K562 (cell line): ENCODE measurements around the gene BPTF. TPM values are rescaled to one million over a fixed set of nuclear protein-coding genes. Genes with fewer than 3 reads are reported as not detected.

Source experiments
- ATAC-seq: fragments of 200-7000 bp; cut with Tn5 transposase; 3 replicates; pipeline ENCODE4 v1.9.1; 2020; ENCODE audit warnings: moderate library complexity
- BruUV-seq: library from RNA; stranded (reverse); fragments of 400-500 nt; replicated peaks from 2 replicates; lab custom pipeline; 2021; lab: Mats Ljungman, UMichigan
- CTCF ChIA-PET: fragments of 300-600 bp; formaldehyde crosslinking; extraction: SDS; loops from one replicate; lab custom pipeline; 2021; ENCODE audit warnings: low intra/inter-chr PET ratio; lab: Yijun Ruan, JAX
- POLR2A ChIA-PET: fragments of 300-600, 350-650 bp; sonication (Branson Sonifier 250); formaldehyde crosslinking; extraction: SDS; loops from one replicate; lab custom pipeline; 2021; ENCODE audit warnings: antibody characterized with exemption, inconsistent platforms; lab: Yijun Ruan, JAX
- DNase-seq, 4 experiments: peaks; one replicate each; pipeline versions ENCODE4 v3.0.0 to v3.0.0-alpha.2; 2011 to 2018; ENCODE audit warnings: low spot score in 3 of 4, mixed read lengths in 3 of 4; ENCODE audit errors: extremely low read depth in 1 of 4
- FAIRE-seq: peaks from 2 replicates; lab custom pipeline; 2011; peaks lifted over from hg19 to GRCh38; lab: Jason Lieb, UNC
- H2AFZ ChIP-seq: 2 replicates; pipeline ENCODE4 v1.6.0; 2011; ENCODE audit warnings: low read depth, low read length, control low read depth, inconsistent platforms
- H3K27ac ChIP-seq: fragments of 200-600 bp; 3 replicates; pipeline ENCODE4 v1.8.0; 2011; ENCODE audit warnings: low read depth, mild to moderate bottlenecking, control low read depth, inconsistent platforms, low read length, moderate library complexity, mixed read lengths; ENCODE audit errors: extremely low read depth
- H3K27me3 ChIP-seq, 2 experiments: fragments of 300-600 bp in 1 of 2; 2 replicates in 1 of 2; 3 replicates in 1 of 2; pipeline versions ENCODE4 v1.6.0 to v1.8.0; 2011; ENCODE audit warnings: inconsistent platforms in 2 of 2, low read length in 2 of 2, mild to moderate bottlenecking in 1 of 2, mixed read lengths in 1 of 2, moderate library complexity in 1 of 2; ENCODE audit not compliant: control insufficient read depth in 2 of 2, insufficient read depth in 2 of 2
- H3K36me3 ChIP-seq: fragments of 300-600 bp; 3 replicates; pipeline ENCODE4 v1.8.0; 2011; ENCODE audit warnings: mild to moderate bottlenecking, low read length, inconsistent platforms; ENCODE audit not compliant: control insufficient read depth, insufficient read depth
- H3K4me1 ChIP-seq, 2 experiments: fragments of 200-600 bp in 1 of 2; replicated peaks in 1 of 2; 2 replicates in 1 of 2; 3 replicates in 1 of 2; pipeline versions ENCODE4 v1.5.1 to v1.8.0; 2011; ENCODE audit warnings: inconsistent platforms in 2 of 2, low read length in 2 of 2, mild to moderate bottlenecking in 1 of 2, mixed read lengths in 1 of 2, moderate library complexity in 1 of 2; ENCODE audit not compliant: control insufficient read depth in 2 of 2, insufficient read depth in 2 of 2
- H3K4me2 ChIP-seq: 2 replicates; pipeline ENCODE4 v1.6.1; 2011; ENCODE audit warnings: low read length, control low read depth, inconsistent platforms, mixed read lengths; ENCODE audit not compliant: insufficient read depth
- H3K4me3 ChIP-seq: fragments of 200-600 bp; sonication (generic), shearing (Covaris generic); 2 replicates; pipeline ENCODE4 v1.5.1; 2016; ENCODE audit warnings: control low read depth, inconsistent platforms
- H3K79me2 ChIP-seq: fragments of 200-600 bp; 3 replicates; pipeline ENCODE4 v1.8.0; 2011; ENCODE audit warnings: low read length, inconsistent platforms; ENCODE audit not compliant: control insufficient read depth, insufficient read depth
- H3K9ac ChIP-seq, 2 experiments: 2 replicates each; pipeline versions ENCODE4 v1.6.0 to v1.6.1; 2011; ENCODE audit warnings: low read depth in 2 of 2, low read length in 2 of 2, control low read depth in 1 of 2, inconsistent platforms in 1 of 2, mild to moderate bottlenecking in 1 of 2, mixed read lengths in 1 of 2; ENCODE audit not compliant: insufficient read depth in 1 of 2
- H3K9me1 ChIP-seq: one replicate; pipeline ENCODE4 v1.6.0; 2011; ENCODE audit warnings: inconsistent platforms, mild to moderate bottlenecking, low read length, moderate library complexity; ENCODE audit not compliant: control insufficient read depth, insufficient read depth
- H3K9me3 ChIP-seq: replicated peaks from 2 replicates; pipeline ENCODE4 v1.5.1; 2011; ENCODE audit warnings: low read depth, low read length, inconsistent platforms; ENCODE audit not compliant: control insufficient read depth, insufficient read depth
- H4K20me1 ChIP-seq: replicated peaks from 2 replicates; pipeline ENCODE4 v1.6.1; 2011; ENCODE audit warnings: low read length, inconsistent platforms, mixed read lengths; ENCODE audit not compliant: control insufficient read depth, insufficient read depth
- CAMTA2 ChIP-seq: fragments of 250-450 bp; sonication (Bioruptor Pico); conservative IDR thresholded peaks from 2 replicates; pipeline ENCODE4 v1.5.1; 2022
- CGGBP1 ChIP-seq: fragments of 250-450 bp; sonication (Bioruptor Pico); IDR thresholded peaks from 2 replicates; pipeline ENCODE4 v1.9.0; 2021; ENCODE audit warnings: mild to moderate bottlenecking
- ETV5 ChIP-seq: sonication (generic); formaldehyde crosslinking; IDR thresholded peaks from 2 replicates; pipeline ENCODE4 v1.4.0; 2020; ENCODE audit warnings: low read depth, mild to moderate bottlenecking, missing genetic modification reagents
- NFIX ChIP-seq: fragments of 250-450 bp; sonication (Bioruptor Pico); IDR thresholded peaks from 2 replicates; pipeline ENCODE4 v1.4.0; 2020; ENCODE audit warnings: low read depth, mild to moderate bottlenecking, moderate library complexity
- PBX2 ChIP-seq, 2 experiments: IDR thresholded peaks in 1 of 2; conservative IDR thresholded peaks in 1 of 2; 2 replicates each; pipeline ENCODE4 v1.6.1; 2016; ENCODE audit warnings: low read depth in 2 of 2, mild to moderate bottlenecking in 1 of 2, missing compliant biosample characterization in 1 of 2, missing genetic modification characterization in 1 of 2, moderate library complexity in 1 of 2
- SOX6 ChIP-seq: fragments of 450-650 bp; IDR thresholded peaks from 2 replicates; pipeline ENCODE4 v1.6.1; 2014; ENCODE audit warnings: mild to moderate bottlenecking
- YY1 ChIP-seq, 3 experiments: IDR thresholded peaks; 2 replicates each; pipeline ENCODE4 v1.6.1; 2011; ENCODE audit warnings: low read length in 2 of 3, mild to moderate bottlenecking in 2 of 3, moderate library complexity in 2 of 3, borderline replicate concordance in 1 of 3, control low read depth in 1 of 3, low read depth in 1 of 3; ENCODE audit not compliant: insufficient read depth in 3 of 3, insufficient replicate concordance in 2 of 3, control insufficient read depth in 1 of 3, insufficient read length in 1 of 3; ENCODE audit errors: extremely low read depth in 1 of 3
- ZKSCAN1 ChIP-seq: fragments of 150-350 bp; IDR thresholded peaks from 2 replicates; pipeline ENCODE4 v1.6.1; 2016; ENCODE audit warnings: low read depth, low read length
- ZNF212 ChIP-seq: fragments of 450-650 bp; formaldehyde crosslinking; IDR thresholded peaks from 2 replicates; pipeline ENCODE4 v1.4.0; 2020; ENCODE audit warnings: mild to moderate bottlenecking
- ZNF274 ChIP-seq: IDR thresholded peaks from 2 replicates; pipeline ENCODE4 v1.6.1; 2011; ENCODE audit warnings: low read depth, mild to moderate bottlenecking, low read length, moderate library complexity, borderline replicate concordance
- ZNF696 ChIP-seq: fragments of 250-450 bp; sonication (Bioruptor Pico); conservative IDR thresholded peaks from 2 replicates; pipeline ENCODE4 v1.4.0; 2020; ENCODE audit warnings: mild to moderate bottlenecking, moderate library complexity
- ZNF766 ChIP-seq: fragments of 200-800 bp; sonication (Bioruptor generic); conservative IDR thresholded peaks from 2 replicates; pipeline ENCODE4 v1.6.1; 2016; ENCODE audit warnings: missing genetic modification characterization, missing compliant biosample characterization
- WGBS: fragments of 100-300 bp; shearing (Covaris generic); methylation state at CpG from one replicate; pipeline ENCODE4 v1.1.6; 2016; ENCODE audit warnings: low coverage, mixed read lengths; ENCODE audit not compliant: insufficient coverage; ENCODE audit errors: missing lambda C conversion rate; 5-methylcytosine and 5-hydroxymethylcytosine counted together
- in situ Hi-C: fragments of 300-500 bp; cut with MboI; formaldehyde crosslinking; loops from 4 replicates; pipeline ENCODE4 v1.15.0; 2018; ENCODE audit warnings: inconsistent platforms, mixed read lengths
- intact Hi-C: fragments of 100-400 bp; cut with micrococcal nuclease; formaldehyde crosslinking; loops from 2 replicates; pipeline ENCODE4 v1.14.2; 2022
- polyA plus RNA-seq, 8 experiments: library from polyadenylated mRNA; depleted of rRNA in 4 of 8; stranded (reverse) in 5 of 8; unstranded in 3 of 8; fragments of >200 nt; fragmentation: Nextera tagmentation in 2 of 8; fragmentation: Illumina TruSeq in 1 of 8; extraction: Ambion mirVana in 2 of 8; extraction: Trizol in 1 of 8; gene quantifications; 2 replicates each; pipeline versions ENCODE4 v1.2.1 to v1.2.3, GENCODE V29; 2011 to 2014; ENCODE audit warnings: inconsistent platforms in 1 of 8, missing spikeins in 1 of 8
- total RNA-seq, 7 experiments: library from RNA; depleted of rRNA in 6 of 7; stranded (reverse); fragments of >200 nt in 6 of 7; fragmentation: Illumina TruSeq in 2 of 7; extraction: Trizol in 2 of 7; gene quantifications; 2 replicates each; pipeline versions ENCODE4 v1.2.1 to v1.2.3, GENCODE V29; 2011 to 2021; ENCODE audit warnings: low replicate concordance in 1 of 7

BPTF gene
- total and polyA plus RNA-seq, 9 of the 15 experiments (the other 6 are each of a cell fraction or from before 2014, with no cell fraction given) = 12.5 to 52.1 (median 26.9) TPM

GRCh38 chr17:67863624-67864247 is 38.4 kb downstream of the BPTF start:
- no peak for TF ChIP-seq ZNF274
- TF ChIP-seq CGGBP1 (CRISPR knock-in tag) = no peak
- TF ChIP-seq ZNF212 = no peak
- TF ChIP-seq NFIX (CRISPR knock-in tag) = no peak
- TF ChIP-seq ETV5 (CRISPR knock-in tag) = no peak
- TF ChIP-seq ZNF766 (CRISPR knock-in tag) = no peak
- no peak for TF ChIP-seq ZKSCAN1
- no peak for TF ChIP-seq PBX2 (CRISPR knock-in tag; IDR thresholded peaks at IDR 0.05; ENCODE audit: low read depth)
- TF ChIP-seq PBX2 (tag; conservative IDR thresholded peaks at IDR 0.05; ENCODE audit: low read depth) = no peak
- no peak for TF ChIP-seq SOX6
- no peak for TF ChIP-seq CAMTA2 (CRISPR knock-in tag)
- TF ChIP-seq ZNF696 (CRISPR knock-in tag) = no peak
- TF ChIP-seq YY1 (IDR thresholded peaks at IDR 0.05; ENCODE audit: borderline replicate concordance in 1 of 3, control insufficient read depth in 1 of 3, extremely low read depth in 1 of 3, insufficient read depth in 3 of 3, insufficient read length in 1 of 3, insufficient replicate concordance in 2 of 3, low read depth in 1 of 3, low read length in 2 of 3) = no peak
- no peaks in the 10 kb centered on the region for H3K9me1 ChIP-seq
- FAIRE-seq (no peak), DNase-seq (no peak), ATAC-seq (no peak)
- no peaks in the 10 kb centered on the region for H3K9me3 ChIP-seq
- peaks cover 82% of the 10 kb centered on the region for H3K79me2 ChIP-seq
- WGBS = 85% methylated on average over 1 of the region's 1 CpG
- H3K4me1 ChIP-seq = peaks cover 0 to 8% of the 10 kb centered on the region in 2 experiments; a peak in 1 of 5 replicates
- no peak overlapping the region for H3K9ac ChIP-seq
- POLR2A ChIA-PET = no interaction called here
- no peaks in the 10 kb centered on the region for H3K27me3 ChIP-seq
- CTCF ChIA-PET = interaction anchor here (0.5 kb wide), 1 partner anchor 60 kb away, joined by 3 read pairs; no protein-coding TSS in a partner anchor
- H3K4me2 ChIP-seq = no peak overlapping the region
- H3K36me3 ChIP-seq = peaks cover 19% of the 10 kb centered on the region
- no peak overlapping the region for H2AFZ ChIP-seq
- intact Hi-C loops = no loop called here
- H3K27ac ChIP-seq = no peak overlapping the region
- no TSS peak for BruUV-seq
- no peaks in the 10 kb centered on the region; the same call in 1 of the 2 replicates for H4K20me1 ChIP-seq
- in situ Hi-C loops = no loop called here
- H3K4me3 ChIP-seq = no peak overlapping the region
